GM10266 (cell line): Measurements from ENCODE around the gene COL1A1.

Source experiments
- DNase-seq: peaks from one replicate; pipeline ENCODE4 v3.0.0; 2012; ENCODE audit errors: extremely low spot score
- TF ChIP-seq, protein P1 (sequence below): IDR thresholded peaks from 2 replicates; pipeline ENCODE4 v1.5.1; 2012; ENCODE audit warnings: mild to moderate bottlenecking, low read depth; ENCODE audit not compliant: control insufficient read depth, insufficient read depth; ENCODE audit errors: missing control alignments

Gene COL1A1

DNA sequence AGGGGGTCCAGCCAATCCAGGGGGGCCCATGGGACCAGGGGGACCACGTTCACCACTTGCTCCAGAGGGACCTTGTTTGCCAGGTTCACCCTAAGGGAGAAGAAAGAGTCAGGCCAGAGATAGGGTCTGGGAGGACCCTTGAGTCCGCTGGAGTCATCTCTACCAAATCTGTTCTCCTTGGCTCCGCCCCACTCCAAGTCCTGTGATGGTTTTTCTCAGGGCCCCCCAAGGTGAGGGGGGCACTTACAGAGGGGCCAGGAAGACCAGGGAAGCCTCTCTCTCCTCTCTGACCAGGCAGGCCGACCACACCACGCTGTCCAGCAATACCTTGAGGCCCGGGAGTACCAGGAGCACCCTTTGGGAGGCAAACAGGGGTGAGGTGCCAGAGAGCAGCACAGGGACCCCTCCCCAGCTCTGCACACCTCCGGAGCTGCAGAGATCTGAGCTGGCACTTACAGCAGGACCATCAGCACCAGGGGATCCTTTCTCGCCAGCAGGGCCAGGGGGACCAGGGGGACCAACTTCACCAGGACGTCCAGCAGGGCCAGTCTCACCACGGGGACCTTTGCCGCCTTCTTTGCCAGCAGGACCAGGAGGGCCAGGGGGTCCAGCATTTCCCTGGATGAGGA, 12.4 kb downstream of the COL1A1 start:
- TF ChIP-seq, protein P1, sequence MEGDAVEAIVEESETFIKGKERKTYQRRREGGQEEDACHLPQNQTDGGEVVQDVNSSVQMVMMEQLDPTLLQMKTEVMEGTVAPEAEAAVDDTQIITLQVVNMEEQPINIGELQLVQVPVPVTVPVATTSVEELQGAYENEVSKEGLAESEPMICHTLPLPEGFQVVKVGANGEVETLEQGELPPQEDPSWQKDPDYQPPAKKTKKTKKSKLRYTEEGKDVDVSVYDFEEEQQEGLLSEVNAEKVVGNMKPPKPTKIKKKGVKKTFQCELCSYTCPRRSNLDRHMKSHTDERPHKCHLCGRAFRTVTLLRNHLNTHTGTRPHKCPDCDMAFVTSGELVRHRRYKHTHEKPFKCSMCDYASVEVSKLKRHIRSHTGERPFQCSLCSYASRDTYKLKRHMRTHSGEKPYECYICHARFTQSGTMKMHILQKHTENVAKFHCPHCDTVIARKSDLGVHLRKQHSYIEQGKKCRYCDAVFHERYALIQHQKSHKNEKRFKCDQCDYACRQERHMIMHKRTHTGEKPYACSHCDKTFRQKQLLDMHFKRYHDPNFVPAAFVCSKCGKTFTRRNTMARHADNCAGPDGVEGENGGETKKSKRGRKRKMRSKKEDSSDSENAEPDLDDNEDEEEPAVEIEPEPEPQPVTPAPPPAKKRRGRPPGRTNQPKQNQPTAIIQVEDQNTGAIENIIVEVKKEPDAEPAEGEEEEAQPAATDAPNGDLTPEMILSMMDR, result no peak
- DNase-seq, result no peak

DNA sequence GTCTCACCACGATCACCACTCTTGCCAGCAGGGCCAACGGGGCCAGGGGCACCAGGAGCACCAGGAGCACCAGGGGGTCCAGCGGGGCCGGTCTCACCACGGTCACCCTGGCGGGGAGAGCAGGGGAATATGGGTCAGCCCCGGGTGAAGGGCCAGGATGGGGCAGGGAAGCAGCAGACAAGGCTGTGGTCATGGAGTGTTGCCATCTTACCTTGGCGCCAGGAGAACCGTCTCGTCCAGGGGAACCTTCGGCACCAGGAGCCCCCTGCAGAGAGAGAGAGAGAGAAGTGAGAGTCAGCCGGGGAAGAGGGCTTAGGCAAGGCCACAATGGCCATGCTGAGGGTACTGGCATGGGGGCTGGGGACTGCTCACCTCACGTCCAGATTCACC, 12.9 kb downstream of the COL1A1 start:
- no peak for DNase-seq
- TF ChIP-seq, protein P1, result no peak

DNA sequence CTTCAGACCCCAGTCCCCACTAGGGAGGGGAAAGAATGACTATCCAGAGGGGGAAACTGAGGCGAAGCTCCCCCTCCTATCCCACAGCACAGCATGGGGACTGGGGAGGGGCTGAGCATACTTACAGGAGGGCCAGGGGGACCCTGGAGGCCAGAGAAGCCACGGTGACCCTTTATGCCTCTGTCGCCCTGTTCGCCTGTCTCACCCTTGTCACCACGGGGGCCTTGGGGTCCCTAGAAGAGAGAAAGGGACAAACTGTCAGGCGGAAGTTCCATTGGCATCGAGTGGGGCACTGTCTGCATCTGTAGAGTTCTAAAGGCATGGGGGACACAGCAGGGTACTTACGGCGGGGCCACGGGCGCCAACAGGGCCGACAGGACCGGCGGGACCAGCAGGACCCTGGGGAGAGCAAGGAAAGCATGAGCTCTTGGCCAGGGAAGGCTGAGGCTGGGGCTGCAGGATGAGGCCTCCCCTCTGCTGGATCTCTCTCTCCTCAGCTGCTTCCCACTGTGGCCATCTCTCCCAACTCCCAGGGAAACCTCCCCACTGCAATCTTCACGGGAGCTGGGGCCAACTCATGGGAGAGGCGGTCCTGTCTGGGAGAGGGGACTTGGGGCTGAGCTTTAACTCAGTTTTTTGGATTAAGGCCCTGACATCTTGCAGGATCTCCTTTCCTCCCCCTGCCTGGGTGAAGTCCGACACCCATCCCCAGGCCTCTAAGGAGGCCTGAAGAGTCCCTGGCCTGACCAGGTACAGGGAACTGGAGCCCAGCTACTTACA, 13.5 kb downstream of the COL1A1 start:
- DNase-seq, result no peak
- TF ChIP-seq, protein P1, result no peak

DNA sequence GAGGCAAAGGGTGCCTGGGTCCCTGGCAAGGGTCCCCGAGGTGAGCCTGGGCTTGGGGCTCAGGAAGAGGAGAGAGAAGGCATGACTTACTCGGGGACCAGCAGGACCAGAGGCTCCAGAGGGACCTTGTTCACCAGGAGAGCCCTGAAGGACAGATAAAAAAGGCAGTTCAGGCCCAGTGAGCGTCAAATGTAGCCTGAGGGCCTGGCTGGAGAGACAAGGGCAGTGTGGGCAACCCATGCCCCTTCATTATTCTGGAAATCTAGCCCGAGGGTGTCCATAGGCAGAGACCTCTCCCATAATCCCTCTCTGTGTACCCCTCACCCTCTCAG, 14.1 kb downstream of the COL1A1 start:
- DNase-seq, result no peak
- TF ChIP-seq, protein P1, result no peak

DNA sequence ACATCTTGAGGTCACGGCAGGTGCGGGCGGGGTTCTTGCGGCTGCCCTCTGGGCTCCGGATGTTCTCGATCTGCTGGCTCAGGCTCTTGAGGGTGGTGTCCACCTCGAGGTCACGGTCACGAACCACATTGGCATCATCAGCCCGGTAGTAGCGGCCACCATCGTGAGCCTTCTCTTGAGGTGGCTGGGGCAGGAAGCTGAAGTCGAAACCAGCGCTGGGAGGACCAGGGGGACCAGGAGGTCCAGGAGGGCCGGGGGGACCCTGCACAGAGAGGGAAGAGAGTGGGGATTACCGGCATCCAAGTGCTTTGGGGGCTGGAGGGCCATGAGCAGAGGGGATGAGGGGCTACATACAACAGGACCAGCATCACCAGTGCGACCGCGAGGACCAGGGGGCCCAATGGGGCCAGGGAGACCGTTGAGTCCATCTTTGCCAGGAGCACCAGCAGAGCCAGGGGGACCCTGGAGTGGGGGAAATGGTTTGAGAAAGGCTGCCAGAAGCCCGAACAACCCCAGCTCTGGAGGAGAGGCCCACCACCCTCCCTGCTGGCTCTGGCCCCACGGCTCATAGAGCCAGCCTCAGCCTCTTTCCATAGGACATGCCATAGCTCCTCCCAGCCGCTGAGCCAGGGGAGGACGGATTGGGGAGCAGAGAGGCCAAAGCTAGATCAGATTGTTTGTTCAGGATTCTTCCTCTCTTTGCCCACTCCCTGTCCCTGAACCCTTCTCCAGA, 14.6 kb downstream of the COL1A1 start:
- TF ChIP-seq, protein P1, result no peak
- DNase-seq, result no peak

DNA sequence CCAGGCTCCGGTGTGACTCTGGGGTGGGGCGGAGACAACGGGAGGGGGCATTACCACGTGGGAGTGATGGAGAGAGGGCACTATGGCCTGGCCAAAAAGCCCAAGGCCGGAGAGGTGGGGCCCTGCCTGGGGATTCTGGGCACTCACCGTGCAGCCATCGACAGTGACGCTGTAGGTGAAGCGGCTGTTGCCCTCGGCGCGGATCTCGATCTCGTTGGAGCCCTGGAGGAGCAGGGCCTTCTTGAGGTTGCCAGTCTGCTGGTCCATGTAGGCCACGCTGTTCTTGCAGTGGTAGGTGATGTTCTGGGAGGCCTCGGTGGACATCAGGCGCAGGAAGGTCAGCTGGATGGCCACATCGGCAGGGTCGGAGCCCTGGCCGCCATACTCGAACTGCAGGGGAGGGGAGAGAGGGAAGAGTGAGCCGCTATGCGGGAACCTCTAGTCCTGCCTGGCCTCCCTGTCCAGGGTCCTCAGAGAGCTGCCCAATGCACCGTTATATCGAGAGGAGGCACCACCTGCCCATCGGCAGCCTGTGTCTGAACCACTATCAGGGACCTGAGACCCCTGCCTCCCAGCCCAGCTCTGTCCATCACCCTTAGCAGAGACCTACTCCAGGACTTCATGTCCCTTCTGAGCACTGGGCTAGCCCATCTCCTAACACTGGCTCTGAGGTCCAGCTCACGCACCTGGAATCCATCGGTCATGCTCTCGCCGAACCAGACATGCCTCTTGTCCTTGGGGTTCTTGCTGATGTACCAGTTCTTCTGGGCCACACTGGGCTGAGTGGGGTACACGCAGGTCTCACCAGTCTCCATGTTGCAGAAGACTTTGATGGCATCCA, 15.6 kb downstream of the COL1A1 start:
- TF ChIP-seq, protein P1, result no peak
- no peak for DNase-seq
